Right renal pelvis (tissue), 4 donors: ENCODE data around the gene CDC42BPA. TPM values are rescaled to one million over a fixed set of nuclear protein-coding genes. Genes with fewer than 3 reads are reported as not detected.
"Not testable (repeated sequence)": the region's sequence is repeated elsewhere in the genome, so short reads cannot be mapped to it uniquely, and the experiment has no call there.

ENCODE experiments used
- DNase-seq, 4 donors: peaks; one replicate each; pipeline ENCODE4 v3.0.0-alpha.2; 2013; ENCODE audit warnings: low read depth in 4 of 4, low spot score in 3 of 4, missing footprints in 1 of 4
- polyA plus RNA-seq, 4 donors: library from polyadenylated mRNA; unstranded; fragments of 120-200 nt; gene quantifications; one replicate each; pipeline ENCODE4 v1.2.1, GENCODE V29; 2013; ENCODE audit not compliant: insufficient read length in 4 of 4

Gene CDC42BPA
- polyA plus RNA-seq, 4 donors = 37.2 to 44.6 (median 43.8) TPM

- DNase-seq = no peak
Measured at GRCh38 chr1:227156520-227156919, 161.8 kb downstream of the CDC42BPA start.

GRCh38 chr1:227155688-227156087 lies 162.6 kb downstream of the CDC42BPA start:
- DNase-seq = no peak

DNA sequence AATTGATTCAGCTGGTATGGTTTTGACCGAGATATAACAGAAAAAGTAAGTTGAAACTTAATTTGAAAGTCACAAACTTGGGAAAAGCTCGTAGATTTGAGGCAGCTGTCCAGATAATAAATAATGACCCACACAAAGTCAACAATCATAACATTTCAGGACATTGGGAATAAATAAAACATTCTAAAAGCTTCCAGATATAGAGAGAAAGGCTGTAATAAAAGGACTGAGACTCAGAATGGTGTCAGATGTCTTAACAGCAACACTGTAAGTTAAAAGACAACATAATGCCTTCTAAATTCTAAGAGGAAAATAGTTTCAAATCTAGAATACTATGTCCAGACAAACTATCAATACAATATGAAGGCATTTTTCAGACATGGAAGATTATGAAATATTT lies 163.3 kb downstream of the CDC42BPA start:
- no peak for DNase-seq

DNA sequence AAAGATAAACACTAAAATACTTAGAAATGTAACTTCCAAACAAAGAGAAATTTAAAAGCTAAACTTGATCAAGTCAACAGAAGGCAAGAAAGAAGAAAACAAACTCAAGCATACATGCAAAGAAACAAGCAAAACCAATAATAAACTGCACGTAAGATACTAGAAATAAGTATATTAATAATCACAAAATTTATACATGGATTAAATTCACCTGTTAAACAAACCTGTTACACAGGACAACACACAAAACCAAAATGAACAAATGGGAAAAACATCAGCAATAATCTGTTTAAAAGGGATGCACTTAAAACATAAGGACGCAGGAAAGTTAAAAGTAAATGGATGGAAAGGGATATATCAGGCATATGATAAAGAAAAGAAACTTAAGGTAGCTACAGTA lies 165.8 kb downstream of the CDC42BPA start:
- DNase-seq = no peak

DNA sequence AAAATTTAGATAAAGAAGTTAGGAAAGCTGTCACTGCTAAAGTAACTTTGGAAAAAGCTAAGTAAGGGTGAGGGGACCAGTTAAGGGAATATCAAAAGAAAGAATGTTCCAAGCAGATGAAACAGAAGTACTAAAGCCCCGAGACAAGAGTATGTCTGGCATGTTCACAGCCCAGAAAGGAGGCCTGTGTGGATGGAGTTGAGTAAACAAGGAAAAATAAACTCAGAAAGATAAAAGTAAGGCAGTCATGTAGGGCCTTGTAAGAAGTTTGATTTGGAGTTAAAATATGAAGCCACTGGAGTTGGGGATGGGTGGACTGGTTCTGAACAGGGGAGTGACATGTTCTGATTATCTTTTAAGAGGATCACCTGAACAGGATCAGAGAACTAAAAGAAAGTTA lies 177.9 kb downstream of the CDC42BPA start:
- no peak for DNase-seq

- DNase-seq = no peak
Measured at GRCh38 chr1:227136210-227136820, 182.0 kb downstream of the CDC42BPA start.

DNA sequence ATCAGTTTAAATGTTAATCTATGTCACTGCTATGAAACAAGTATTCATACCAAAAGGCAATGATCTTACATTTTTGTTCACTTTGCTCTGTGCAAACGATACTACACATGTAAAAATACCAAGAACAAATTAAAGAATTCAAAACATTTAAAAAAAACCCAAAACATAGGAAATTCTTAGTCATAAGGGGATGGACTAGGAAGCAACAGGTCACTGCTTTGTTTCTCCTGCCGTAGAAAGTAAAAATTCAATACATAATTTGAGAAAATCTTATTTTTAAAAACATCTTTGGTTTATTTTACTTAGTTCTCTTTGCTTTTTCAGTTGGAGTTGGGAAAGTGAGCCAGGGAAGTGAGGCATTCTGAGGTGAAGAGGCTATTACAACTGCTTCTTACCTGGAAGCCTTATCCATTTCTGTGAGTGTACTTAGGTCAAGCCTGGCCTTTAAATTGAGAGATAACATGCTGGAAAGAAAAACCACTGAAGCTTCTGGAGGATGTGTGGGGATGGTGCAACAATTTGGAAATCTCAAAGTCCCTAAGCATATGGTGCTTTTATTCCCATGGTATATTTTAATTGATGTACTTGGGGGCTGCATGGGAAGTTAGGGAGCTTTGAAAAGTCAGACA lies 183.5 kb downstream of the CDC42BPA start:
- DNase-seq = no peak

- DNase-seq = not testable (repeated sequence)
Measured at GRCh38 chr1:227132695-227133094, 185.6 kb downstream of the CDC42BPA start.

DNA sequence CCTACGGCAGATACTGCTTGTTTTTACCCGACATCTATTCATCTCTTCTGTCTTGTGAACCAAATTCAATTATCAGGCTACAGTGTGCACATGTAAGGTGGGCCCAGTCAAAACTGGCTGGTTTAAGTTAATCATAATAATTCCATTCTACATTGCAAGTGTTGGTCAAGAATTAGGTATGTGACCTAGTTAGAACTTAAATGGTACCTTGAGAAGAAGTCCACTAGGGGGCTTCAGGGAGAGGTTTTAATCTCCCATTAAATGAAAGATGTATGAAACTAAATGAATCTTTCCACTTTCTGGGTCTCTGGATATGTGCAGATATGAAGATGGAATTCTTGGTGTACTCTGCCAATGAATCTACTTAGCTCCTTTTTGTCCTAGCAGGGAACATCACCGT lies 187.1 kb downstream of the CDC42BPA start:
- no peak for DNase-seq

DNA sequence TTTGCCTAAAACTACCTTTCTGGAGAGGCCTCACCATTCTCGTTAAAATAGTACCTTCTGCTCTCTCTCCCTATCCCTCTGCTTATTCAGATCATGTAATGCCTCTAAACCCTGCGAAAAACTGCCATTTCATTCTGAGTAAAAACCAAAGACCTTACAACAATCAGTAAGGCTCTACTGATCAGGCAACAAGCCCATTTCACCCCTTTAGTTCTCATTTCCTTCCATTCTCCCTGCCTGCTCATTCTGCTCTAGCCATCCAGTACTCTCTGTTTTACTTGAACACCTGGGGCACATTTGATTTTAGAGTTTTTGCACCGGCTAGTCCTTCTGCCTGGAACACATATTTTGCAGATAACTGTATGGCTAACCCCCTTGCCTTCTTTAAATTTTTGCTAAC lies 190.4 kb downstream of the CDC42BPA start:
- DNase-seq = no peak

DNA sequence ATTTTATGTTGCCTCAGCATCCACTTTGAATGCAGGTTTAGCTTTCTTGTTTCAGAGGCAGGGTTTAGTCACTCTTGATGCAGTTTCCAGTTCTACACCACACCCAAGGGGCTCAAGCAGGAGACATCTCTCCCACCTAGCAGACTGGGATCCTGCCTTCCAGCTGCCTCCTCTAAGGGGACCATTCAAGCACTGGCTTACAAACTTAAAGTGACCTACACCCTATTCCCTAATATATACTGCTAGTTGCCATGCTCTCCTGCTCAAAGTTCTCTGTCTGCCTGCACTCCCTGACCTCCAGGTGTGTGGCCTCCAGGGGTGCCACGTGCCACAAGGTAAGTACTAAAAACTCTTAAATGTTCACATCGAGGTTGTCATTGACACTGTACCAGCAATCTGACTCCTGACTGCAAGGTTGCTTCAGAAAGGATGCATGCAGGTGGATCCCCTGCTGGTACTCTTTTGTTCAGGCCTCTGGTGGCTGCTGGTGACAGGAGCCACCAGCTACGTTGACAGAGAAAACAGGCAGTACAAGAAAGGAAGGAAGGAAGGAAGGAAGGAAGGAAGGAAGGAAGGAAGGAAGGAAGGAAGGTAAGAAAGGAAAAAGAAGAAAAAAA lies 192.3 kb downstream of the CDC42BPA start:
- DNase-seq = no peak

- DNase-seq = no peak
Measured at GRCh38 chr1:227124473-227124872, 193.8 kb downstream of the CDC42BPA start.

GRCh38 chr1:227120826-227121225 lies 197.5 kb downstream of the CDC42BPA start:
- DNase-seq = no peak

GRCh38 chr1:227112538-227112937 lies 205.8 kb downstream of the CDC42BPA start:
- DNase-seq = no peak

DNA sequence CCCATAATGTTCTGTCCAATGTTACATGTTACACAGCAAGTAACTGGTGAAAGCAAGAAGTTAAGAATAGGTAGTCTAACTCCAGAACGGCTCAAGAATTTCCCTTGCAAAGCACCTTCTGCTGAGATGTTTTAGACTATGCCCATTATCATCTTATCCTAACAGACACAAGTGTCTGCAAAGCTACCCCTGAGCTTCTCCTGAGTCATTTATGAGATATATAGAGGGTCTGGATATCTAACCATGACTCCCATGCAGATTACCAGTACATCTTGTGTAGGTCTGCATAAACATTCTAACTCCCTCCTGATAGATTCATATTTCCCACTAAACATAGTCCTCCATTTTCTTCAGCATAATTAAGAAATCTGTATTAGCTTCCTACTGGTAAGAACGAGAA lies 206.5 kb downstream of the CDC42BPA start:
- no peak for DNase-seq

DNA sequence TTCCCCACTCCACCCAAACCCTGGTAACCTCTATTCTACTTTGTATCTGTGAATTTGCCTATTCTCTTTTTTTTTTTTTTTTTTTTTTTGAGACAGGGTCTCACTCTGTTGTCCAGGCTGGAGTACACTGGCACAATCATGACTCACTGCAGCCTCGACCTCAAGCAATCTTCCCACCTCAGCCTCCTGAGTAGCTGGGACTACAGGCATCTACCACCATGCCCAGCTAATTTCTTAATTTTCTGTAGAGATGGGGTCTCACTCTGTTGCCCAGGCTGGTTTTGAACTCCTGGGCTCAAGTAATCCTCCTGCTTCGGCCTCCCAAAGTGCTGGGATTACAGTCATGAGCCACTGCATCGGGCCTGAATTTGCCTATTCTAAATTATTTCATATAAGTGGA lies 213.0 kb downstream of the CDC42BPA start:
- not testable (repeated sequence) for DNase-seq

DNA sequence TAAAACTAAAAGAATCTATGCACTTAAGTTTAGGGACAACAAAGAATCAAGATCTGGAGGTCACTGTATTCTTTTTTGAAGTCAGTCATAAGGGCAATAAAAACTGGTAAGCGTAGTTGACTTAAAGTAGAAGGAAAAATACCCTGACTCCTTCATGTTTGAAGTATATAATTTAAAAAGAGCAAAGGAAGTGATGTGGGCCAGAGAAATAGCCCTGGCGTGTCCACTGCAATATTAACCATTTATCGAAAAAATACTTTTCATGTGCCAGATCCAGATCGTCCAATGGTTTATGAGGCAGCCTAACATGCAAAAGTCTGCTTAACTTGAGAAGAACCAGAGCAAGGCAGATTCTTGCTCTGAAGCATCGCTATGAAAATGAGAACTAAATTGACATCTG lies 216.2 kb downstream of the CDC42BPA start:
- DNase-seq = no peak

DNA sequence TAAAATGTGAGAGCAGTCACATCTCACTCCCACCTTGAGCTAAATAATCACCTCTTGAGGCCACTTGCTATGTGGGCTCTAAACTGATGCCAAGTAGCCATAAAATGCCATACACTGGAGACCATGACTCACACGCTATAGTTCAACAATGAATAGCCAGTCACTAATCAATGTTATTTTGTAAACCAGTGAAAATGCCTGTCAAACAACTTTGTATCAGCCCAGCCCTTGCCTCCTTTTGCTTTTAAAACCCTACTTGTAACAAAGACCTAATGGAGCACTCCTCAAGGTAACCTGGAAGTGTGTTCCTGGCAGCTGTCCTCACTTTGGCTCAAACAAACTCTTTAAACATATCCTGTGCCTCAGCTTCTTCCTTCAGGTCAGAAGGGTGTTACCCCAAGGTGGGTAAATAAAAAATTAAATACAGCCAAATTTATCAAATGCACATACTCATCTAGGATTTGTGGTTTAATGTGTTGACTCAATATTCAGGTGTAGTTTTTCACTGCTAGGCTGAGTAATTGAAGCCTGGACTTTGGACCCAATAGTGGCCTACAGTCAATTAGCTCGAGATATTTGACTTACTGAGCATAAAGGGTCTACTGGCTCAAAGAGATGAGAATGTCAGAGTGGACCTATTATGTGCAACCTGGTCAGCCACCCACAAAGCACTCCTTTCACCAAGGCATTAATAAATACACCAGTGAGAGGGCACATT lies 223.9 kb downstream of the CDC42BPA start:
- no peak for DNase-seq

DNA sequence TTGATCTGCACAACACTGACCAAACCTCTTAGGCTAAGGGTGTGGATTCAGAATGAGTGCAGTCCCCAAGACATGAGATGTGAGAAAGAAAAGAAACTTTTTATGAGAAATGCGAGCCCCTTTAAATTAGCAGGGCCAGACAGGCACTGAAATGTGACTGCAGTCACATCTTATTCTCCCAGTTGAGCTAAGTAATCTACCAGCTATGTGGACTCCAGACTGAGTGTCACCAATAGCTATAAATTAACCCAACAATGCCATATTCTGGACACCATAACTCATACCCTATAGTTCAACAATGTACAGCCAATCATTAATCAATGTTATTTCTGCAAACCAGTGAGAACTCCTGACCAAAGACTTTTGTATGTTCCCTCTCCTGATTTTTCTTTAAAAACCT lies 225.0 kb downstream of the CDC42BPA start:
- no peak for DNase-seq

GRCh38 chr1:227092069-227092468 lies 226.2 kb downstream of the CDC42BPA start:
- no peak for DNase-seq

DNA sequence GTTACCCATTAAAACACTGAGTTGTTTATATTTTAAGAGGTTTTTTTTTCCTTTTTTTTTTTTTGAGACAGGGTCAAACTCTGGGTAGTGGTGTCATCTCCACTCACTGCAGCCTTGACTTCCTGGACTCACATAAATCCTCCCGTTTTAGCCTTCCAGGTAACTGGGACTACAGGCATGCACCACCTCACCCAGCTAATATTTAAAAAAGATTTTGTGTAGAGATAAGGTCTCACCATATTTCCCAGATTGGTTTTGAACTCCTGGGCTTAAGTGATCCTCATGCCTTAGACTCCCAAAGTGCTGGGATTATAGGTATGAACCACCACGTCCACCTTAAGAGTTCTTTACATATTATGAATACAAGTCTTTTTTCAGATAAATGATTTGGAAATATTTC lies 231.7 kb downstream of the CDC42BPA start:
- DNase-seq = no peak
